HUES48 (cell line): Measurements from ENCODE around the gene MAP4K5.

ENCODE experiments used
- H3K27ac ChIP-seq: one replicate; pipeline ENCODE4 v1.7.0; 2013; ENCODE audit warnings: low read depth, low read length, inconsistent platforms
- H3K27me3 ChIP-seq: 2 replicates; pipeline ENCODE4 v1.6.1; 2013; ENCODE audit warnings: mild to moderate bottlenecking, low read length; ENCODE audit not compliant: control insufficient read depth, insufficient read depth
- H3K36me3 ChIP-seq: 2 replicates; pipeline ENCODE4 v1.6.1; 2013; ENCODE audit warnings: low read length; ENCODE audit not compliant: control insufficient read depth, insufficient read depth
- H3K4me1 ChIP-seq: 2 replicates; pipeline ENCODE4 v1.6.1; 2013; ENCODE audit warnings: mild to moderate bottlenecking, low read length; ENCODE audit not compliant: control insufficient read depth, insufficient read depth
- H3K4me3 ChIP-seq: 2 replicates; pipeline ENCODE4 v1.5.1; 2013; ENCODE audit warnings: mild to moderate bottlenecking, low read depth, low read length
- H3K9ac ChIP-seq: 2 replicates; pipeline ENCODE4 v1.6.1; 2013; ENCODE audit warnings: mild to moderate bottlenecking, low read depth, low read length, moderate library complexity
- H3K9me3 ChIP-seq: 2 replicates; pipeline ENCODE4 v1.6.1; 2013; ENCODE audit warnings: low read length; ENCODE audit not compliant: control insufficient read depth, insufficient read depth

Gene MAP4K5

GRCh38 chr14:50476134-50476533, 56.2 kb downstream of the MAP4K5 start:
- Histone ChIP-seq H3K9me3 (peaks cover 6% of the 10 kb centered on the region; the same call in 1 of the 2 replicates), H3K36me3 (peaks cover 46% of the 10 kb centered on the region), H3K9ac (no peak overlapping the region), H3K27ac (no peak overlapping the region), H3K27me3 (no peaks in the 10 kb centered on the region), H3K4me1 (no peaks in the 10 kb centered on the region), H3K4me3 (no peak overlapping the region)

GRCh38 chr14:50475460-50475859, 56.9 kb downstream of the MAP4K5 start:
- no peaks in the 10 kb centered on the region for H3K4me1 ChIP-seq
- H3K9ac ChIP-seq: no peak overlapping the region
- H3K27me3 ChIP-seq: no peaks in the 10 kb centered on the region
- no peak overlapping the region for H3K4me3 ChIP-seq
- peaks cover 53% of the 10 kb centered on the region for H3K36me3 ChIP-seq
- H3K27ac ChIP-seq: no peak overlapping the region
- peaks cover 6% of the 10 kb centered on the region; the same call in 1 of the 2 replicates for H3K9me3 ChIP-seq

- Histone ChIP-seq H3K9me3 (peaks cover 6% of the 10 kb centered on the region; the same call in 1 of the 2 replicates), H3K27me3 (no peaks in the 10 kb centered on the region), H3K27ac (no peak overlapping the region), H3K9ac (no peak overlapping the region), H3K4me3 (no peak overlapping the region), H3K4me1 (no peaks in the 10 kb centered on the region), H3K36me3 (peaks cover 83% of the 10 kb centered on the region)
These were observed 60.4 kb downstream of the MAP4K5 start for GRCh38 chr14:50471838-50472465.

GRCh38 chr14:50469982-50470381, 62.4 kb downstream of the MAP4K5 start:
- Histone ChIP-seq H3K27me3 (no peaks in the 10 kb centered on the region), H3K27ac (no peak overlapping the region), H3K4me1 (no peaks in the 10 kb centered on the region), H3K9me3 (peaks cover 6% of the 10 kb centered on the region; the same call in 1 of the 2 replicates), H3K9ac (no peak overlapping the region), H3K4me3 (no peak overlapping the region), H3K36me3 (peaks cover 88% of the 10 kb centered on the region)

- no peaks in the 10 kb centered on the region for H3K9me3 ChIP-seq
- no peaks in the 10 kb centered on the region for H3K4me1 ChIP-seq
- peaks cover 63% of the 10 kb centered on the region for H3K36me3 ChIP-seq
- H3K27ac ChIP-seq: no peak overlapping the region
- no peaks in the 10 kb centered on the region for H3K27me3 ChIP-seq
- H3K9ac ChIP-seq: no peak overlapping the region
- no peak overlapping the region for H3K4me3 ChIP-seq
These were observed 70.3 kb downstream of the MAP4K5 start for GRCh38 chr14:50462111-50462510.

GRCh38 chr14:50453869-50454268, 78.5 kb downstream of the MAP4K5 start:
- Histone ChIP-seq H3K4me1 (peaks cover 5% of the 10 kb centered on the region; the same call in 1 of the 2 replicates), H3K27ac (no peak overlapping the region), H3K9ac (no peak overlapping the region), H3K36me3 (peaks cover 75% of the 10 kb centered on the region), H3K27me3 (no peaks in the 10 kb centered on the region), H3K4me3 (no peak overlapping the region), H3K9me3 (no peaks in the 10 kb centered on the region)

- Histone ChIP-seq H3K4me3 (no peak overlapping the region), H3K27me3 (no peaks in the 10 kb centered on the region), H3K9me3 (no peaks in the 10 kb centered on the region), H3K9ac (no peak overlapping the region), H3K4me1 (peaks cover 10% of the 10 kb centered on the region; the same call in 1 of the 2 replicates), H3K27ac (no peak overlapping the region), H3K36me3 (peaks cover 75% of the 10 kb centered on the region)
These were observed 79.2 kb downstream of the MAP4K5 start for GRCh38 chr14:50452979-50453705.

- H3K27me3 ChIP-seq: no peaks in the 10 kb centered on the region
- no peak overlapping the region for H3K9ac ChIP-seq
- H3K9me3 ChIP-seq: no peaks in the 10 kb centered on the region
- H3K27ac ChIP-seq: no peak overlapping the region
- no peak overlapping the region for H3K4me3 ChIP-seq
- H3K4me1 ChIP-seq: peaks cover 10% of the 10 kb centered on the region; the same call in 1 of the 2 replicates
- peaks cover 75% of the 10 kb centered on the region for H3K36me3 ChIP-seq
These were observed 80.1 kb downstream of the MAP4K5 start for GRCh38 chr14:50452296-50452695.

GRCh38 chr14:50451854-50452253, 80.5 kb downstream of the MAP4K5 start:
- Histone ChIP-seq H3K27ac (no peak overlapping the region), H3K36me3 (peaks cover 75% of the 10 kb centered on the region), H3K4me1 (peaks cover 10% of the 10 kb centered on the region; the same call in 1 of the 2 replicates), H3K9me3 (no peaks in the 10 kb centered on the region), H3K9ac (no peak overlapping the region), H3K4me3 (no peak overlapping the region), H3K27me3 (no peaks in the 10 kb centered on the region)

- Histone ChIP-seq H3K4me1 (peaks cover 10% of the 10 kb centered on the region; the same call in 1 of the 2 replicates), H3K27ac (no peak overlapping the region), H3K27me3 (no peaks in the 10 kb centered on the region), H3K4me3 (no peak overlapping the region), H3K36me3 (peaks cover 76% of the 10 kb centered on the region), H3K9ac (no peak overlapping the region), H3K9me3 (no peaks in the 10 kb centered on the region)
These were observed 84.9 kb downstream of the MAP4K5 start for GRCh38 chr14:50447461-50447860.

GRCh38 chr14:50434528-50434927, 97.8 kb downstream of the MAP4K5 start:
- no peaks in the 10 kb centered on the region for H3K27me3 ChIP-seq
- H3K4me3 ChIP-seq: no peak overlapping the region
- H3K27ac ChIP-seq: no peak overlapping the region
- H3K36me3 ChIP-seq: peaks cover 77% of the 10 kb centered on the region
- H3K4me1 ChIP-seq: no peaks in the 10 kb centered on the region
- H3K9ac ChIP-seq: no peak overlapping the region
- H3K9me3 ChIP-seq: peaks cover 13% of the 10 kb centered on the region
